HG03097 (cell line): Measurements from ENCODE around the gene ARRDC2.
"Not testable (repeated sequence)": the region's sequence is repeated elsewhere in the genome, so short reads cannot be mapped to it uniquely, and the experiment has no call there.

Experiments used
- ATAC-seq: cut with Tn5 transposase; IDR thresholded peaks from one replicate; pipeline ENCODE4 v1.9.1; 2021; ENCODE audit not compliant: unreplicated experiment, low FRiP score

ARRDC2 gene

DNA sequence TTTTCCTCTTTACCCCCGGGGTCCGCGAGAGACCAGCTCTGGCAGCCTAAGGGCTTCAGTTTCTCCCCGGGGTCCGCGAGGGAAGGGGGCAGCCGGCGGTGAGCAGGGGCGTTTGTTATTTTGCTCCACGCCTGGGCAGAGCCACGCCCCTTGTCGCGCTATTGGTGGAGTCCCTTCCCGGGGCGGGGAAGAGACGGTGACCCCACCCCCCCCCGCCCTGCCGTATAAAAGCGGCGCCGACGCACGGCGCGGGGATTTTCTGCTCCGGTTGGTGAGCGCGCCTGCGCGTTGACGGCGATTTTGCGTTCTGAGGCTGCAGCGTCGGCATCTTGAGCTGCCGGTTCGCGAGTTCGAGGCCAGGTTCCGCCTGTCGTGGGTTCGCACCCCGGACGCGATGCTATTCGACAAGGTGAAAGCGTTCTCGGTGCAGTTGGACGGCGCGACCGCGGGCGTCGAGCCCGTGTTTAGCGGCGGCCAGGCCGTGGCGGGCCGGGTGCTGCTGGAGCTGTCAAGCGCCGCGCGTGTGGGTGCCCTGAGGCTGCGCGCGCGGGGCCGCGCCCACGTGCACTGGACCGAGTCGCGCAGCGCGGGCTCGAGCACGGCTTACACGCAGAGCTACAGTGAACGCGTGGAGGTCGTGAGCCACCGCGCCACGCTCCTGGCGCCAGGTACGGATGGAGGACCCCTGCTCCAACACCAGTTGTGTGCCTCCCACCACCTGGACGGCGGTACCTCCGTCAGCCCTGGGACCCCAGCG lies at the start of gene ARRDC2:
TSS of gene ARRDC2 (plus strand) at position 254 of the 757 bp plus-strand sequence. CDS start at position 395, 141 bp downstream.
- peak; percentile 66 for ATAC-seq

DNA sequence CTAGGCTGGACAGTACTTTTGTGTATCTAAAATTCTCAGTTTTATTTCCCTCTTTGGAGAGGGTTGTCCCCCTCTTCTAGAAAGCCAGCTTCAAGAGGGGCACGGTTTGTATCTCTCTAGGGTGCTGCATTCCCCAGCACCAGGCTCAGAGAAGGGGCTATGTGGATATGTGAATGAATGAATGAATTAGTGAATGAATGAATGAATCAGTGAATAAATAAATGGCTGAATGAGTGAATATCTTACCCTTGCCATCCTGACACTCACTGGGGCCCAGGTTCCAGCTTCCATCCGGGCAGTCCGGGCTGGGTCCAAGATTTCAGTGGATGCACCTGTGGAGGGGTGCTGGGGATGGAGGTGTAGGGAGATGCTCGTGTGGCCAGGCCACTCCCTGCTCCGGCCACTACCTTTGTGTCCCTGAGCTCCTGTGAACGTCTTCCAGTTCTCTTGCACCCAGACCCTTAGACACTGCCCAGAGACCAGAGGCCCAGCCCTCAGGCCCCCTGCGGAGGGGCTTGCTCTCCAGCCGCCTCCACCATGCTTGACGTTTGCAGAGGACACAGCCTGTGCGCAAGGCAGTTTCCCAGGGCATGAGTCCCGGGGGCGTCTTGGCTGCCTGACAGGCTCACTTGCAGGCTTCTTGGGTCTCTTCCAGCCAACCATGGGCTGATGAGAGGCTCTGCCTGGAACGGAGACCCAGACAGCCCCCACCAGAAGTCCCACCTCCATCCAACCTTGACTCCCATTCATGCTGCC lies 43.9 kb upstream of the ARRDC2 start:
- no peak for ATAC-seq

DNA sequence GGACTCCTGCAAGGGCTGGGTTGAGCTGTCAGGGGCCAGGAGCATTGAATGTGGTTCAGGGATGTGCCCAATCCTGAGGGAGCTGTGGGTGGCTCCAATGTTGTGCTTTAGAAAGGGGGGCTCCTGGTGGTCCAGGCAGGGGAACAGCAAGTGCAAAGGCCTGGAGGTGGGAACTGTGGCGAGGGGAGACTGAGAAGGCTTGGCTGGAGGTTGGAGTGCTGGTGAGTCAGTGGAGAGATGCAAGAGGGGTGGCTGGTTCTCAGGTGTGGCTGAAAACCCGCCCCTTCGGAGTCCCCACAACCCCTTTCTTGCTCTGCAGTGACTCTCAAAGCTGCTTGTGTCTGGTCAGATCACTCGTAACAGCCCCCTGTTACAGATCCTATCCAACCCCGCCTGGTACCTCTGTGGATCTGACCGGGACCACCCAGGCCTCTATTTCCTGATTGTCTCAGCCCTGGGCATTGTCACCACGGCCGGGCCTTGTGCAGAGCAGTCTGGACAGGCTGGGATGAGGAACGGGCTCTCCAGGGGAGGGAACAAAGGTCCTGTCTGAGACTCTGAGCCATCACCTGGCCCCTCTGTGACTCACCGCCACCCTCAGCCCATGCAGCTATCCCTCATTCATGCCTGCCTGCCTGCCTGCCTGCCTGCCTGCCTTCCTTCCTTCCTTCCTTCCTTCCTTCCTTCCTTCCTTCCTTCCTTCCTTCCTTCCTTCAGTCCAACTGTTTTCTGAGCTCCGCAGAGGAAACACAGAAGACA lies 42.4 kb upstream of the ARRDC2 start:
- no peak for ATAC-seq

DNA sequence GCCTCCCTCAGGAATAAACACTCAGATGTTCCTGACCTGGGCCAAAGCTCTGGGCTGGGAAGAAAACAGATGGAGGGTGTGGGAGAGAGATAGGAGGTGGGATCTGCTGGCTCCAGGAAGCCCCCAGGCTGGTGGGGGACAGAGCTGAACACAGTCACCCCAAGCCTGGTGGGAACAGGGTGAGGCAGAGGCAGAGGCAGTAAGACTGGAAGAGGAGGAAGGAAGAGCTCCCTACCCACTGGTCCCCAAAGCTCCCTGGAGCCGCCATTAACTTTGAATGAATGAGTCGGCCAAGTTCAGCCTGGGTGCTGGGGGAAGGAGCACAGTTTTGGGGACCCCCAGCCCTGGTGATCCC lies 41.9 kb upstream of the ARRDC2 start:
- ATAC-seq, result no peak

DNA sequence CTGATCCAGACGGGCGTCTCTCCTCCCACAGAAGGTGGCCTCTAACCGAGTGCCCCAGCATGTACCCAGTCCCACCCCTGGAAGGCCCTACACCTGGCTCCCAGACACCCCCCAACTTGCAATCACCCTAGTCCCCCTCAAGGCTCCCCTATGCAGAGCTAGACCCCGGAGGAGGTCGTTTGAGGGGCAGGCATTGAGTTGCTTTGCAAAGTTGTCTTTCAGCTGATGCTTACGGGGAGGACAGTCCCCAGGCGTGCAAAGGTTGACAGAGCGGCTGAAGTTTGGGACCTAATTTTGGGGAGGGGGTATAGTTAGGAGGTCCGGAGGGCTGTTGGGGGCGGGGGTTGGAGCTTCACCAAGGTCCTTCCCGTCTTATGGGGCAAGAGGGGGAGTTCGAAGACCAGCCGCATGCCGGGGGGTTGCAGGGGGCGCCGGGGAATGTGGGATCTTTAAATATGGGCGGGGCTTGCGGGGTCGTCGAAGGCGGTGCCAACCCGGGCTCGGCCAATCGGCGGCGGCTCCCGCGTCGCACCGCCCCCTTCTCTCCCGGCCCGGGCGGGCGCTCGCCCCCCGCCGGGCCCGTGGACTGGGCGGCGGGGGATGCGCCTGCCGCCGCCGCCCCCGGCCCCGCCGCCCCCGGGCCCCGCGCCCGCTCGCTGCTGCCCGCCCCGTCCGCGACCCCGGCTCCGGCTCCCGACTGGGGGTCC lies 41.3 kb upstream of the ARRDC2 start, which contains the start of gene KCNN1:
TSS of gene KCNN1 (plus strand) at position 558 of the 707 bp plus-strand sequence. CDS start 6,782 bp downstream, outside the sequence.
- no peak for ATAC-seq

DNA sequence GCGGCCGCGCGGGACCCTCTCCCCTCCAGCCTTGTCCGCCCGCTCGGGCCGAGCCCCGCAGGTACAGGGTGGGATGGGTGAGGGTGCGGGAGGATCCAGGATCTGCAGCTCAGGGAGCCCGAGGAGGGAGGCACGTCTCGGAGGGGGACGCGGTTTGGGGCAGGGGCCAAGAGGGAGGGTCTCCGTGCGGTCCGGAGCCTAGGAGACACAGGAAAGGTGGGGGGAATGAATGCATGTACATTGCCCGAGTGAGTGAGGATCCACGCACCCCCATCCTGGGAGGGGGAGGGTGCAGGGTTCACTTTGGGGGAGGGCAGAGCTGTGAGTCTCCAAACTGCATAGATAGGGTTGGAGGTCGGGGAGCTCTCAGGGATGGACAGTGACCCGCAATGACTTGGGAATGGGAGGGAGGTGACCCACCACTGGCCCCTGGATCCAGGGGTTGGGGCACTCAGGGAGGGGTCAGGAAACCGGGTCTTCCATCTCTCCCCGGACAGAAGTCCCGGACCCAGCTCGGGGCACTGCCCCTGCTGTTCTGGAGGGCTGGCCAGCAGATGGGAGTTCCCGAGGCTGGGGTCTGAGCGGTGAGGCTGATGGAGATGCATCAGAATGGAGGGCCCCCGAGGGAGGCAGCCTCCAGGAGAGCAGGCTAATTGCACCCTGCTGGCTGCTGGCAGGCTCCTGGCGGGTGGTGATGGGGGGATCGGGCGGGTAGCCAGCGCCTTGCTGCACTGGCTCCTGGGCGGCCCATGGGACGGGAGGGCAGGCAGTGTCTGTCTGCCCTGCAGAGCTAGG lies 40.5 kb upstream of the ARRDC2 start:
- ATAC-seq, result no peak

DNA sequence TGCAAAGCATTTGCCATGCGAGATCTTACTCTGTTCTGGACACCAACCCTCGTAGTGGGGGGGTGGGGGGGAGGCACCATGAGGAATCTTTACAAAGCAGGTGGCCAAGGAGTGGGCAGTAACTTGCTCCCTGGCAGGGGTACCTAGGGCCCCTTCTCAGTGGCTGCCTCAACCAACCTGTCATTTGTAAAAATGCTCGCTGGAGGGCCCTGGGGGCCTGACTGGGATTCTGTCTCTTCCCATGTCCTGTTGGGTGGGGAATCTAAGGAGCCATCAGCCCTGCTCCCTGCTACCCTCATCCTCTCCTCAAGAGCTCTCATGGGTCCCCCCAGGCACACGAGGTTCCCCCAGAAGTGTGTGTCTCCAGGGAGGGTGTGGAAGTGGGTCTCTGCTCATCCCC lies 39.6 kb upstream of the ARRDC2 start:
- no peak for ATAC-seq

DNA sequence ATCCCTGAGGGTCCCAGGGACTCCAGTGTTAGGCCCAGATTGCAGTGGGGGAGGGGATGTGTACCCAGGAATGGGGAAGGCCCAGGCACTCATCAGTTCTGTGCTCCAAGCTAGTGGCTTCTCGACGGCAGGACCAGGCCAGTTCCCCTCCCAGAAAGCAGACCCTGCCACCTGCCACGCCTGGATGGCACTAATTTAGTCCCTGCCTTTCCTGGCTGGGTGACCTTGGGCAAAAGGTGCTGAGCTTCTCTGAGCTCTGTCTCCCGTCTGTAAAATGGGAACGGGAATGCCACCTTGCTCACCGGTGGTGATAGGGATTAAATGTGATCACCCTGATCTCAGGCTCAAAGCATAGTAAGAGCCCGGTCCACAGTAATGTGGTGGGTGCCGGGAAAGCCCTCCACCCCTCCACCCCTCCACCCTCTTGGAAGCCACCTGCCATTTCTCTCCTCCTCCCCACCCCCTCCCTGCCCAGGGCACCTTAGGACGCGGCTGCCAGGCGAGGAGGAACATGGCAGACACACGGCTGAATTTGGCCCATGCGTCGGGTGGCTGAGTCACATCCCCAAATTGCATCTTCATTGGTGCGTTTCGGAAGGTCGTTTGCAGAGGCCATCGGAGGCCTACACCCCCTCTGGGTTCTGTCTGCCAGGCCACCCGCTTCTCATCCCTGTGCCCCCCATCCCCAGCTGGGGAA lies 38.7 kb upstream of the ARRDC2 start:
- no peak for ATAC-seq

DNA sequence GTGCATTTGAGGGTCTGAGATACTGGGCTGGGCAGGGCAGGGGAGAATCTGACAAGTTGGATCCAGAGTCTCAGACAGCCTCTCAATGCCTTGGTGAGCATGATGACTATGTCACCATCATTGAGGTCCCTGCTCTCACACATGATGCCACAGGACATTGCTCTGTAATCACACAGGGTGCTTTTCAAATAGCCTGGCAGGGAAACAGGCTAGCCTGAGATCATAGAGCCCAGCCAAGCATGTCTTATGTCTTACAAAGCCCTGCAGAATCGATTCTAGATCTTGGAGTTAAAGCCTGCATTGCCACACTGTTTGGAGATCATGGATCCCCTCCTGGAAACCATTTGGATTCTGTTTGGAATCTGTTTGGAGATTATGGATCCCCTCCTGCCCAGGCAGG lies 35.7 kb upstream of the ARRDC2 start:
- no peak for ATAC-seq

DNA sequence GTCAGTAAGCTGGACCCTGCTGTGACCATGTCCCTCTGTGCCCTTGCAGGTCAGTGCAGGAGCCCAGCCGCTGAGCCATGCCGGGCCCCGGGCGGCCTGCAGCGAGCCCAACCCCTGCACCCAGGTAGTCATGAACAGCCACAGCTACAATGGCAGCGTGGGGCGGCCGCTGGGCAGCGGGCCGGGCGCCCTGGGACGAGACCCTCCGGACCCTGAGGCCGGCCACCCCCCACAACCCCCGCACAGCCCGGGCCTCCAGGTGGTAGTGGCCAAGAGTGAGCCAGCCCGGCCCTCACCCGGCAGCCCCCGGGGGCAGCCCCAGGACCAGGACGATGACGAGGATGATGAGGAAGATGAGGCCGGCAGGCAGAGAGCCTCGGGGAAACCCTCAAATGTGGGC lies 34.2 kb upstream of the ARRDC2 start:
- ATAC-seq, result no peak

DNA sequence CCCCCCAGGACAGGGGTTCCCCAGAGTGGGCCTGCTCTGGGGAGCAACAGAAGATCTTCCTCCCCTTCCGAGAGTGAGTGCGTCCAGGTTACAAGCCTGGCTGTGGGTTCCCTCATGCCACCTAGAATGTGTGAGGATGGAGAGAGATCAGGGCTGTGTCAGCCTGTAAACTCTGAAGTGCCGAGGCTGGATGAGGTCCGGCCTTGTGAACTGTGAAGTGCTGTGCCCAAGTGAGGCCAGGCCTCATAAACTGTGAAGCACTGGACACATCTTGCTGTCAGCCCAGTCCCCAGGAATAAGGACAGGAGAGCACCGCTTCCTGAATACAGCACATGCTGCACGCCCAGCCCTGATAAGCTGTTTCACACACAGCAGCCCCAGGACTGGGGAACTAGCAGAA lies 33.4 kb upstream of the ARRDC2 start:
- ATAC-seq, result no peak

DNA sequence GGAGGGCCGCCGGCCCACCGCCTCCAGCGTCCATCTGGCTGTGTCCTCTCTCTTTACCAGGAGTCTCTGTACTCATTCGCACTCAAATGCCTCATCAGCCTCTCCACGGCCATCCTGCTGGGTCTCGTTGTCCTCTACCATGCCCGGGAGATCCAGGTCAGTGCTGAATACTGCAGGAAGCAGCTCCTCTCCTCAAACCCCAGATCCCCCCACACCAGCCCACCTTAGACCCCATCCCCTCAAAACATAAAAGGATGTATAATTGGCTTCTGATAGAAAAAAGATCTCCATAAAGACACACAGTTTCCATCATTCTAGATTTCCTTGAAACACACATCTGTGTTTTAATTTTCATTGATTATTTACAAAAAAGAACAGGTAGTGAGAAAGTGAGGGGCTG lies 32.9 kb upstream of the ARRDC2 start:
- no peak for ATAC-seq

DNA sequence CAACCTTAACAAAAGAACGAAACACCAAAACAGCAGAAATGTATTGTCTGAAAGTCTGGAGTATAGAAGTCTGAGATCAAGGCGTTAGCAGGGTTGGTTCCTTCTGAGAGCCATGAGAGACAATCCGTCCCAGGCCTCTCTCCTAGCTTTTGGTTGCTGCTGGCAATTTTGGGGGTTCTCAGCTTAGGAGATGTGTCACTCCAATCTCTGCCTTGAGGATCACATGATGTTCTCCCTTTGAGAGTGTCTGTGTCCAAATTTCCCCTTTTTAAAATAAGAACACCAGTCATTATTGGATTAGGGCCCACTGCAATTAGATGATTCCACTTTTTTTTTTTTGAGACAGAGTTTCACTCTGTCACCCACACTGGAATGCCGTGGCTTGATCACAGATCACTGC lies 30.9 kb upstream of the ARRDC2 start:
- ATAC-seq, result no peak

DNA sequence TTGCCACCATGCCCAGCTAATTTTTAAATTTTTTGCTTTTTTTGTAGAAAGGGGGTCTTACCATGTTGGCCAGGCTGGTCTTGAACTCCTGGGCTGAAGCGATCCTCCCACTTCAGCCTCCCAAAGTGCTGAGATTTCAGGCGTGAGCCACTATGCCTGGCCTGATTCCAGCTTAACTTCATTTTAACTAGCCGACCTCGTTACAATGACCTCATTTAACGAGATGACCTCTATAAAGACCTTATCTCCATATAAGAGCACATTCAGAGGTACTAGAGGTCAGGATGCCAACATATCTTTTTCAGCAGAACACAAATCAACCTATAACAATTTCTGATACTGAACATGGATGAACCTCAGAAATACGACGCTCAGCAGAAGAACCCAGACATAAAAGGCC lies 30.5 kb upstream of the ARRDC2 start:
- ATAC-seq, result no peak

DNA sequence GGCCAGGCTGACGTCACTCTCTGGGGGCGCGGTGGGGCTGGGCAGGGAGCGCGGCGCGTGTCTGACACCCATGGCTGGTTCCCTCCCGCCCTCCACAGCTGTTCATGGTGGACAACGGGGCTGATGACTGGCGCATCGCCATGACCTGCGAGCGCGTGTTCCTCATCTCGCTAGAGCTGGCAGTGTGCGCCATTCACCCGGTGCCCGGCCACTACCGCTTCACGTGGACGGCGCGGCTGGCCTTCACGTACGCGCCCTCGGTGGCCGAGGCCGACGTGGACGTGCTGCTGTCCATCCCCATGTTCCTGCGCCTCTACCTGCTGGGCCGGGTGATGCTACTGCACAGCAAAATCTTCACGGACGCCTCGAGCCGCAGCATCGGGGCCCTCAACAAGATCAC lies 26.4 kb upstream of the ARRDC2 start:
- no peak for ATAC-seq

DNA sequence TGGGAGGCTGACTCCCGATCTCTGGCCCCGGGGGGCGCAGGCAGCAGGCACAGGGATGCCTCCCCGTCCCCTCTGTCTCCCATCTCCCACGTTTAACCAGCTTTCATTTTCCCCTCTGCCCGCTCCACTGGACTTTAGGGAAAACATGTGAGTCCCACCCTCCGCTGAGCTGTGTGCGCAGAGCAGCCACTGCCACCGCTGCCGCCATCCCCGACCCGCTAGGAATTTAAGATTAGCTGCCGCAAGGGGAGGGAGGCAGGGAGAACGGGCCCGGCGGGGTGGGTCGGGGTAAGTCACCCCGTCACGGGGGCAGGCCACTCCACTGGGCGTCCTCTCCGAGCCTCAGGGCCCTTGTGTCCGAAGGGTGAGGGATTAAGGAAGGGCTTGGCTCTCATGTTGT lies 25.5 kb upstream of the ARRDC2 start:
- no peak for ATAC-seq

DNA sequence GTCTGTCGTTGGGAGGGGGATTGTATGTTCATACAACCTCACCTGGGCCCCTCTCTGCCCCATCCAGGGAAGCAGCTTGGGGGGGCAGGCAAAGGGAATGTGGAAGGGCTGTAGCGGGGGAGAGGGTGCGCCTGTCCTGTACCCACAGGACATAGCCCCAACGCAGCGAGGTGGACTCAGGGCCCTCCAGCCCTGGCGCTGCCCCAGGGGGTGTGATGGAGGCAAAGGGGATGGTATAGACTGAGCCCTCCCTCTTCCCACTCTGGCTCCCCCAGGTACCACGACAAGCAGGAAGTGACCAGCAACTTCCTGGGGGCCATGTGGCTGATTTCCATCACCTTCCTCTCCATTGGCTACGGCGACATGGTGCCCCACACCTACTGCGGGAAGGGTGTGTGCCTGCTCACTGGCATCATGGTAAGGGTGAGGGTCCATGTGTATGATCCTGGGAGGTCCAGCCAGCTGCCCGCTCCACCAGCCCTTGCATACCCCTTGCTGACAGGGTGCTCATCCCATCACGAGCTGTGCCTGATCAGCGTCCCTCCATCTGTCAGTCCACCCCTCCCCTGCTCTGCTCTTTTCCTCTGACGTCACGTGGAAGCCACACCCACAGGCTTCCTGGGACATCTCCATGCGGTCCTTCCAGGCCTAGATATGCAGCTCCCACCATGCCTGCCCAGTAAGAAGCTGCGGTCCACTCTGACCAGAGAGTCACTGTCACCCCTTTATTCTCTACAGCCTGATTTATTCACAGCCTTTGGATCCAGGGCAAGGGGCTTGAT lies 22.7 kb upstream of the ARRDC2 start:
- no peak for ATAC-seq

DNA sequence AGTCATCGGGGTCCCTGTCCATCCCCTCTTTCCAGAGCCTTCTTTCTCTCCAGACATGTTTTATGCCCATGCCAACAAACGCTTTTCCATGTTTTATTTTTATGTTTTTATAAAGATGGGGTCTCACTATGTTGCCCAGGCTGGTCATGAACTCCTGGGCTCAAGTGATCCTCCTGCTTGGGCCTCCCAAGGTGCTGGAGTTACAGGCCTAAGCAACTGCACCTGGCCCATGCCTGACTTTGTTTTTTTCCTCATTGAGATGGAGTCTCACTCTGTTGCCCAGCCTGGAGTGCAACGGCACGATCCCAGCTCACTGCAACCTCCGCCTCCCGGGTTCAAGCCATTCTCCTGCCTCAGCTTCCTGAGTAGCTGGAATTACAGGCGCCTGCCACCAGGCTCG lies 21.4 kb upstream of the ARRDC2 start:
- not testable (repeated sequence) for ATAC-seq

DNA sequence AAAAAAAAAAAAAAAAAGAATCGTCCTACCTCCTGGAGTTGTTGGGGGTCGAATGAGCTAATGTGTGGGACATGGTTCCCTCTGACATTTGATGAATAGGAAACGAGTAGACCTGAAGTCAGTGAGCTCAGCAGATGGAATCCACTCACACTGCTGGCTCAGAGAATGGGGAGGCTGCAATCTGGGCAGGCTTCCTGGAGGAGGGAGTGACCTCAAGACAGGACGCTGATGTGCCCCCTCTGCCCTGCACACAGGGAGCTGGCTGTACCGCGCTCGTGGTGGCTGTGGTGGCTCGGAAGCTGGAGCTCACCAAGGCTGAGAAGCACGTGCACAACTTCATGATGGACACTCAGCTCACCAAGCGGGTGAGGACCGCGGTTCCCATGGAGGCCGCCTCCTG lies 19.8 kb upstream of the ARRDC2 start:
- ATAC-seq, result no peak
